22Rv1 (cell line): Measurements from ENCODE around the gene DYRK1A.

Source experiments
- ZFX ChIP-seq: fragments of 450-650 bp; IDR thresholded peaks from 2 replicates; pipeline ENCODE4 v1.6.1; 2017; ENCODE audit warnings: antibody characterized with exemption, borderline replicate concordance
- TF ChIP-seq, protein P1 (sequence below): fragments of 450-650 bp; IDR thresholded peaks from 2 replicates; pipeline ENCODE4 v1.5.1; 2017; ENCODE audit warnings: mild to moderate bottlenecking

DNA sequence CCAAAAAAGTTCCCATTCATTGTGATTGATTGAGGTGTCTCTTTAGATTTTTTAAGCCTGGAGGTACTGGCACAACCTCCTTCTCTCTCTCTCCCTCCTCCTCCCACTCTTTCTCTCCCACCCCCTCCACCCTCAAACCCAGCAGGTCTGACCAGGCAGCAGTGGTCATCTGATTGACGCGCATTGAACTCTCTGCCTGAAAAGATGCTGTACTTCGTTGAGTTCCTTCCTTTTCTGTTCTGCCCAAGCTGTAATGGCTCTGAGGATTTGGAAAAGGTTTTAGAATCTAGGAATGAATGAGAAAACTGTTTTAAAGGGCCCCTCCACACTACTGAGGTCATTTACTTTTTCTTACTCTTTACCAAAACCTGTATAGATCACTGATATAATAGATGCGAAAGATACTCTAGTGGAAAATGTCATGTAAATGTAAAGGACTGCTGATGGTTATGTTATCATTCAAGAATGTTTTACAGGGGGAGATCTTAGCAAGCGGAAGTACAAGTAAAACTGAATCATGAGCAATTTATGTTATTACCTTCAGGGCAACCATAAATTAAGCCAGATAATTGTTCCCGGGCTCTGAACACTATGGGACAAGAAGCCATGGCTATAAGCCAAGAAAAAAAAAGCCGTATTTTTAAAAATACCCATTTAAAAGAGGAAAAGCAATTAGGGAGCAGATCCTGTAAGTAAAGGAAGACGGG is 25.2 kb upstream of the DYRK1A start:
- TF ChIP-seq, protein P1, sequence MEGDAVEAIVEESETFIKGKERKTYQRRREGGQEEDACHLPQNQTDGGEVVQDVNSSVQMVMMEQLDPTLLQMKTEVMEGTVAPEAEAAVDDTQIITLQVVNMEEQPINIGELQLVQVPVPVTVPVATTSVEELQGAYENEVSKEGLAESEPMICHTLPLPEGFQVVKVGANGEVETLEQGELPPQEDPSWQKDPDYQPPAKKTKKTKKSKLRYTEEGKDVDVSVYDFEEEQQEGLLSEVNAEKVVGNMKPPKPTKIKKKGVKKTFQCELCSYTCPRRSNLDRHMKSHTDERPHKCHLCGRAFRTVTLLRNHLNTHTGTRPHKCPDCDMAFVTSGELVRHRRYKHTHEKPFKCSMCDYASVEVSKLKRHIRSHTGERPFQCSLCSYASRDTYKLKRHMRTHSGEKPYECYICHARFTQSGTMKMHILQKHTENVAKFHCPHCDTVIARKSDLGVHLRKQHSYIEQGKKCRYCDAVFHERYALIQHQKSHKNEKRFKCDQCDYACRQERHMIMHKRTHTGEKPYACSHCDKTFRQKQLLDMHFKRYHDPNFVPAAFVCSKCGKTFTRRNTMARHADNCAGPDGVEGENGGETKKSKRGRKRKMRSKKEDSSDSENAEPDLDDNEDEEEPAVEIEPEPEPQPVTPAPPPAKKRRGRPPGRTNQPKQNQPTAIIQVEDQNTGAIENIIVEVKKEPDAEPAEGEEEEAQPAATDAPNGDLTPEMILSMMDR, result no peak
- TF ChIP-seq ZFX, result no peak
